HuH-7 (cell line): ENCODE data around the gene HOXA5.

Source experiments
- DNase-seq: peaks from one replicate; pipeline ENCODE4 v3.0.0; 2011; ENCODE audit warnings: low spot score

The HOXA5 gene

DNA sequence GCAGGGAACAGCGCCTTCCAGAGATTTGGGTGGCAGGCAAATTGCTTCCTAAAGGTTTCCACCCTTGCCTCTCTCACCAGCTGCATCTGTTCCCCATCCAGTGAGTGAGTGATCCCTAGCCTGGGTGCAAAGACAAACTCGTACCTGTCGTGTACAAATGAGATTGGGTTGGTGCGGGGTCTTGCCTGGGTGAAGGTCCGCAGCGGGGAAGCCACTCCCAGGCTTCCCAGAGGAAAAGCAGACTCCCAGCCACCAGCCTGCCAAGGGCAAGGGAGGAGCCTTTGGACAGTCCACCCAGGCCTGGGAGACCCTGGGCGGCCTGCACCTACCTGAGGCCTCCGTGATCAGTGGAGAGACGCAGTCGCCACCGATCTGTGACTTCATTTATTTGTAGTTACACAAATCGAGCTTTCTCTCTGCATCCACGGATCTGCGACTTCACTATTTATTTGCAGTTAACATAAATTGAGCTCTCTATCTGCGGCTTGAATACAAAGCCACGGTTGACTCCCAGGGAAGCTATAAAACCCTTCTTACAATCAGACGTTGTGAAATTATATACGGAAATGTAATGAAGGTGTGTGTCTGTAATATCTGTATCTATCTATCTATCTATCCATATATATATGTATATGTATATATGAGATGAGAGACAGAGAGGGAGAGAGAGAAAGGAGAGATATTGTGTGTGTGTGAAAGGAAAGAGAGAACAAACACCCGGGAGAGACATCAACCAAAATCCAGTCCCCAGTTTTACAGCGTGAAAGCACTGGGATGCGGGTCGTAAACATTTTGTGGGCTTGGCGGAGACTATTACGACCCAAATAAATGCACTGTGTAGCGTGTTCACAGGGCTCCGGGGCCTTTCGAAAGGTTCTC is 16.0 kb upstream of the HOXA5 start:
- no peak for DNase-seq

DNA sequence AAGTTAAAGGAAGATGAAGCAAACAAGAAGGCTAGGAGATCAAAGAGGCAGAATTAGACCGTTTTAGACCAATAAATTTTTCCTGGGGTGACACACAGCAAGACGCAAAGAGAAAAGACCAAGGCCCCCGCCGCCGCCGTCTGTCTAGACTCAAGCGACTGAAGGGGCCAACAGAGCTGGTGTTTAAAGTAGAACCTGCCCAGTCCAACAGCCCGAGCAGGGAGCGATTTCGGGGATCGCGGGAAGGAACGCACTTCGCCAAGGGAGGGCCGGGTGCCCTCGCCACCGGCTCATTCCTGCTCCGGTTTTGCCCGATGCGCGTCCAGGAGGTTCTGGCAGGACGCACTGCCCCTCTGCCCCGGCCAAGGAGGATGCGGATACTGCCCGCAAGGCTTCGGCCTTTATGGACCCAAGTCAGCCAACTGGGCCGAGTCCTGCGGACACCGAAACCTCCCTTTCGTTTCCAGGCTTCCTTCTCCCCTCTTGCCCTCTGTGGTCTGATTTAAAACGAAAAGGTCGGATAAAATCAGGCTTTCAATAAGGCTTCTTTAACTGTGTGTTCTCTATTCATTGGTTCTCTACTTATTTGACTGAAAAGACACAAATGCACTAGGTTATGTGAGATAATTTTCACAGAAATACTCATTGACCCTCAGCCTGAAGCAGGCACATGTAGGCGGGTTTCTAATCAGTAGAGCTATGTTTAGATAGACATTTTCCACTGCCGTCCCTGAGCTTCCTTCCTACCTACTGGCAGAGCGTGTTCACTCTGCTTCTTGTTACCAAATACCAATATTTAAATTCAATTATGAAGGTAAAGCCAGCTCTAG is 15.2 kb upstream of the HOXA5 start:
- no peak for DNase-seq

DNA sequence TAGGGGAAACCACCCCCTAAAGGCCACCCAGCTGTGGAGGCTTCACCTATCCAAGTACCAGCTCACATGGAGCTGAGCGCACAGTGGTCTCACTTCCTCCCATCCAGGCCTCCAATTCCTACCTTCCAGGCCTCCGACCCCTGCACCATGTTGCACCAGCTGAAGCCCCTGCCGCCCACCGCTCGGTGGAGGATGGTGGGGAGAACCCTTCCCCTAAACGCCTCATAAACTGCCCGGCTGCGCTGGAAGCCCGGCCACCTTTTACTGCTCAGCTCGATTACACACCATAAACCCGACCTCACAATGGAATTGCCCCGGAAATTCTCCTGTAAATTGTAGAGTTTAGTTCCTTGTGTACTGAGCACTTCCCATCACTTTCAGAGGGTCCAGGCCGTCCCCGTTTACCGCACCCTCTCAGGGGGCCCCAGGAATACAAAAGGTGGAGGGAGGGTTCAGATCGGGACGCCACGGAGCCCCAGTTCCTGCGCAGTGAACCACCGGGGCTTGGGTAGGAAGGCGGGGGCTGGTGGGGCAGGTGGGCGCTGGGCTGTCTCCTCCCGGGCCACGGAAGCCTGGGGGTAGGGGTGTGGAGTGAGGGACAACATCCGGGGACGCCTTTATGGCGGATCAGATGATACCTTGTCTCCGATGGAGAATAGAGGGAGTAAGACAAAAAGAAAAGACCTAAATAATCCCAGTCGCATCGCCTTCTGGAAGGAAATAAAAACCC is 14.4 kb upstream of the HOXA5 start:
- no peak for DNase-seq

DNA sequence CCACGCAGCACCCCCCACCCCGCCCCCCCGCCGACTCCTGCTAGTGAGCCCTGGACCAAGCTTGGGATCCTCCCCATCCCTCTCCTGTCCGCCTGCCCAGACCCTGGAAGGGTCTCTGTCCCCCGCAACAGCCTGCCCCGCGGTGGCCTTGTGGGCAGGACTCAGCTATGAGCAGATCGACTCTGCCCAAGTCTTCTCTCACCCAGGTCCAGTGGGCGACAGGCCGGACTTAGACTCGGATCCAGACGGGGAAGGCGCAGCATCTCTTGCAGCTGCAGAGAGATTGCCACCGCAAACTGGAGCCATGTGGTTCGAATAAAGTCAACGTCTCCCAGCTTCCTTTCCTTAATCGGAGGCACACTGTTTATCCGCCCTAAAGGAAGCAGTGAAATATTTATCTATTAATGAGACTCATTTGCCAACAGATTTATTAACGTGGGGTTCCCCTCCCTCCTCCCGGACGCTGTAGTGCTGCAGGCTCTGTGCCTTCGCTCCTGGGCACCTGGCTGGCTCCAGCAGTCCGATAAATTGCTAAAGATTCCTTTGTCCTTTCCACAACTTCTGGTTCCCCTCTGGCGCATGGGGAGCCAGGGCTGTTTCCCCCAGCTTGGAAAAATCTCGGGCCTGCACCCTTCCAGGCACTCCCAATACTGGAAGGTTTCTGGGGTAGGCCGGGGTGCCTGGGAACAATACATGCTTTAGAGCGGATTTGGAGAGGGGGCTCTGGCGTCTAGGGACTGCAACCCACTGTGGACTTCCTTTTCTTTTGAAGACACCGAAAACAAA is 13.6 kb upstream of the HOXA5 start:
- no peak for DNase-seq

DNA sequence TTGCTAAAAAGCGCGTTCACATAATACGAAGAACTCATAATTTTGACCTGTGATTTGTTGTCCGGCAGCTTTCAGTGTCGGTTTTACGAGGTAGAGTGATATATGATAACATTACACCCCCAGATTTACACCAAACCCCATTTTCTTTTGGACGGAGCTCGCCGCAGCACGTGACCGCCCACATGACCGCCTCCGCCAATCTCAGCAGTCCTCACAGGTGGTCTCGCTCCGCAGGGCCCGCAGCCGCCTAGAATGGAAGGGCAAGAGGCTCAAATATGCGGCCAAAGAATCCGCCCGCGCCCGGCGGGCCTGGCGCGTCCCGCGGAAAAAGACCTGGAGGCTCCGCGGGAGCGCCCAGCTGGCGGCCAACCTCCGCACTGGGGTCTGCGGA is 13.0 kb upstream of the HOXA5 start, which contains the start of gene HOXA7:
HOXA7 (minus strand) TSS at position 168 of the 391 bp plus-strand sequence; CDS start at position 38, 130 bp downstream.
- peak; percentile 96 for DNase-seq

DNA sequence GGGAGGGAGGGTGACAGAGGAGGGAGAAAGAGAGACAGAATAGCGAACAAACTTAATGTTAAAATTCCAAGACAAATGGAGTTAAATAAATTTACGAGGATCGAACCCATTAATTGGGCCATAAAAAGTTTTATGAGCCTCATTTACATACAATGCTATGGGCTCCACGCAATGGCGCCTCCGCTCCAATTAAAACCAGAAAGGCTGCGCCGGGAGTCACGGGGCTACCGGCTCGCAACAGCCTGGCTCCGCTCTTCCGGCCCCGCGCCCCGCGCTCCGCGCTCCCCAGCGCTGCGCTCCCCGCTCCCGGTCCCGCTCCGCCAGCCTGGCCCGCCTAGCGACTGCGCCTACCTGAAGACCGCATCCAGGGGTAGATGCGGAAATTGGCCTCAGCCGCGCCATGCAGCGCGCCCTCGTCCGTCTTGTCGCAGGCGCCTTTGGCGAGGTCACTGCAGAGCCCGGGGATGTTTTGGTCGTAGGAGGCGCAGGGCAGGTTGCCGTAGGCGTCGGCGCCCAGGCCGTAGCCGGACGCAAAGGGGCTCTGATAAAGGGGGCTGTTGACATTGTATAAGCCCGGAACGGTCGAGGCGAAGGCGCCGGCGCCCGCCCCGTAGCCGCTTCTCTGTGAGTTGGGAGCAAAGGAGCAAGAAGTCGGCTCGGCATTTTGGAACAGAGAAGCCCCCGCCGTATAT is 12.5 kb upstream of the HOXA5 start:
- DNase-seq: peak; percentile 77

DNA sequence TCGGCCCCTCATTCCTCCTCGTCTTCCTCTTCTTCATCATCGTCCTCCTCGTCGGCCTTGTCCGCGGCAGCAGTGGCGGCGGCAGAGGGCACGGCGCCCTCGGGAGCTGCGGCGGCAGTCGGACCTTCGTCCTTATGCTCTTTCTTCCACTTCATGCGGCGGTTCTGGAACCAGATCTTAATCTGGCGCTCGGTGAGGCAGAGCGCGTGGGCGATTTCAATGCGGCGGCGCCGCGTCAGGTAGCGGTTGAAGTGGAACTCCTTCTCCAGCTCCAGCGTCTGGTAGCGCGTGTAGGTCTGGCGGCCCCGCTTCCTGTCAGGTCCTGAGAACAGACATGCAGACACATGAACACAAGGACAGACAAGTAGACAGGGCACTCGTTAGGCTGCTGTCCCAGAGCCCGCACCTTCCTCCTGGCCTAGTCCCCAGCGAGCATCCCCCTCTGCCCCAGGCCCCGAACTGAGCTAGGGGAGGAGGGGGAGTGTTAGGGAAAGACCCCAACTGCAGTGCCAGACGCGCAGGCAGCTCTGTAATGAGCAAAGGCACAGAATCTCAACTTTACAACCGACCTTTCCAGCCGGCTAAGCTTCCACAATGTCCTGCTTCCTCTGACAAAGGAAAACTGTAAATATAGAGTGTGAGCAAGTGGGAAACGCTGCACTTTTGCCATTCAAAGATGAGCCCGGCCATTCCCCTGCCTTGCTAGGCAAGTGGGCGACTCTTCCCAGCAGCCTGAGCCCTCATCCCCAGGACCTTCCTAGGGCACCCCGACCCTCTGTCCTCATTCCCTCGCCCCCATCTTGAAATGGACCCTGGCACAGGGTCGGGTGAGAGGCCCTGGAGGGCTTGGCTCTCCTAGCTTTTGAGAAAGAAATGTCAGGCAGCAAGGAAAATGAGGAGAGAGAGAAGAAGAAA is 11.7 kb upstream of the HOXA5 start:
- no peak for DNase-seq

DNA sequence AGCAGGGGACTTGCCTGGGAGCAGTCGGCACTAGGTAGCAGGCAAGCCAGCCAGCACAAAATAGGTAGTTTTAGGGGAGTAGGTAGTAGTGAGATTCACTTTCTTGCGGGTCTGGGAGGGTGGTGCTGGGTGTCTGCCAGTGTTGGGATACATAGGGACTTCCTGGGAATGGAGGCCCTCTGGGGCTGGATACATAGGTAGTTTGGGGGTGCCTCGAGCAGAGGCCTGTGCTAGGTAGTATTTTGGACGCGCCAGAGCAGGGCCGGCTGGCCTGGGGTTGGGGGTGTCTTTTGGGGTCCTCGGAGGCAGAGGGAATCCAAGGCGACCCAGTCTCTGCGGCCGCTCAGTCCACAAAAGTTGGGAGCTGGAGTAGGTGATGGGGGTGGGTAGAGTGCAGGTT is 10.9 kb upstream of the HOXA5 start:
- DNase-seq: no peak

DNA sequence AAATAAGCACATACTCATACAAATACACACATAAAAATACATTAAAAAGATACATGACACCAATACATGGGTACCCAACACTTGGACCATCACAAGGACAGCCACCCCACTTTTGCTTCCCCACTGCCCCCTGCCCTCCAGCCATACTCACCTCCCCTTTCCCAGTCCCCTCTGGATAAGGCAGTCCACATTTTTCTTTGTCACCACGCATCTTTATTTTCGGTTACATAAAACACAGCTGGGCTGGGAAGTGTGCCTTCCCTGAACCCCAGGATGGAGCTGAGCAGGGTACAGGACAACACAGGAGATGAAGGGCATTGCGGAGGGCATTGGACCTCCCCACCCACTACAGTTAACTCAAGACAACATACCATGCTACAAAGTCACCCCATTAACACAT is 10.0 kb upstream of the HOXA5 start:
- no peak for DNase-seq

DNA sequence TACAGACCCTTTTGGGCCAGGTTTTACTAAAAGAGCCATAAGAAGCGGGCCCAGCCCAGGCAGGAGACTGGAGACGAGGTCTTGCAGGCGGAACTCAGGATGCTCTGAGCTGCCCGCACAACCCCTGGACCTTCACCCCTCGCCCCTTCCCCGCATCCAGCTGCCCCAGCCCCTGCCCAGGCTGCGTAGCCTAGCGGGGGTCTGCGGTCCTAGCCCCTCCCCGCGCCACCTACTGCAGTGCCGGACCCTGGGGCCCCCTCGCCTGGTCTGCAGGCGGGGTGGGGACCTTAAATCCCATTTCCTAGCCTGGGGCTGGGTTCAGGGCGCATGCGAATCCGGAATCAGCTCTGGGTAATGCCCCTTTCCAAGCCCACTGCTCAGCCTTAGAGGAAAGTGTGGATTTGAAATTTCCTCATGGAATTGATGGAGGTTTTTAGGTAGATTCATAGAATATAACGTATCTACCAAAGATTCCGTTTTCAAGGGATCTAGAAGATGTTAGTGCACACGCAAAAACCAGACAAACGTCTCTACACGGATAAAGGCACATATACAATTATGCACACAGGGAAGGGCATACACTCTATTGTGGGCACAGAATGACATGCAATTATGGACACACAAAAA is 9.4 kb upstream of the HOXA5 start:
- no peak for DNase-seq

DNA sequence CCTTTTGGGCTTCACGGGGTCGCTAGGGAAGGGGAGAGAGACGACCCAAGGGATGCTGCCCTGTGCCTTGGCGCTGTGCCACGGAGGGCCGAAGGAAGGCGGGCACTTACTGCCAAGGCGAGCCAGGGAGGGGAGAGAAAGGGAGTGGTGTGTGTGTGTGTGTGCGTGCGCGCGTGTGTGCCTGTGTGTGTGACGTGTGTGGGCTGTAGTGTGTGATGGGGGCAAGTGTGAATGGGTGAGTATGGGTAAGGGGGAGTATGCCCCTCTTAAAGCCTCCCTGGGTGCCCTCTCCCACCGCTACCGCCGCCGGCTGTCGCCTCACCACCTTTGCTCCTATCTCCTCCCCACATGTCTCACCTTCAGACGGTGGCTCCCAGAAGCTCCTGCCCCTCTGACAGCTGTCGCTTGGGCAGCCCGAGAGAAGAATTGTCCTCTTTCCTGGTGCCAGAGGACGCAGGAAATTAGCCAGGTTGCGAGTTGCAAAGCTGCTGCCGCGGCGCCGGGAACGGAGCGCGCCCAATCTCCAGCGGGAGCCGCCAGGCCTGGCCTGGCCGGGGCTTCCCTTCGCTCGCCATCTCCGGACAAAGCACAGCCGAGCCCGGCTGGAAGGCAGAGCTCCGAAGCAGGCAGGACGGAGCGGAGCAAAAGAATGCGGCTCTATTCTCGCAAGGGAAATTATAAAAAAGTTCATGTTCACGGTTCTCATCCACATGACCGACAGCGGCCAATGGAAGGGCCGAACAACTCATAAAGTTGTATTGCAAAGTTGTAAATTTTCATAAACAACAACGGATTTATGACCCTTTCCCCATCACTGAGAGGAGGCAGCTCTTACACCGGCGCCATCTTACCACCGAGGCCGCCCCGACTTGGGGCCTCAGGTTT is 8.7 kb upstream of the HOXA5 start, which contains the start of gene HOXA3:
HOXA3 (minus strand) TSS at position 653 of the 885 bp plus-strand sequence. CDS start 41,943 bp downstream, outside the sequence.
- no peak for DNase-seq

DNA sequence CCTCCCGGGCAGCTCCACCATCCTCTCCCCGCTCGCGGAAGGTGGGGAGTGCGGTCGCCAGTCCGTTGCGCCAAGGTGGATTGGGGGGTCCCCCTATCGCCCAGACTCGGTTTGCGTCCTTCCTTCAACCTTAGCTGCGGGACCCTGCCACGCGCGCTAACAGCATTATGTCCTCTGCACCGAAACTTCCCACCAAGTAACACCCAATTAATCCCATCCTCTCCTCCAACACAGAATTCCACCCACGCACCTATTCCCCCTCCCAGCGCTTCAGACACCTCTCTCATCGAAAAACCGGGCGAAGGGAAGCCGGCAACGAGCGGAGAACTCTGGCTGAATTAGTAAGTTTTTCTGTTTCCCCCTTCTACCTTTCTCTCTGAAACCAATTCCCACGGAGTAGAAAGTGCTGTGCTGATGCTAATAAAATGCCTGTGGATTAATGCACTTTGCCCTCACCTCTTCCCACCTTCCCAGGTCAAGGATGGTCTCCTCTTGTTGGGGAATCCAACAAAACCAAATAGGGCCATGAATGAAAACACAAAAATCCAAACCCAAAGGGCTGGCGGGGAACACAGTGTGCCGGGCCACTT is 8.0 kb upstream of the HOXA5 start:
- no peak for DNase-seq

DNA sequence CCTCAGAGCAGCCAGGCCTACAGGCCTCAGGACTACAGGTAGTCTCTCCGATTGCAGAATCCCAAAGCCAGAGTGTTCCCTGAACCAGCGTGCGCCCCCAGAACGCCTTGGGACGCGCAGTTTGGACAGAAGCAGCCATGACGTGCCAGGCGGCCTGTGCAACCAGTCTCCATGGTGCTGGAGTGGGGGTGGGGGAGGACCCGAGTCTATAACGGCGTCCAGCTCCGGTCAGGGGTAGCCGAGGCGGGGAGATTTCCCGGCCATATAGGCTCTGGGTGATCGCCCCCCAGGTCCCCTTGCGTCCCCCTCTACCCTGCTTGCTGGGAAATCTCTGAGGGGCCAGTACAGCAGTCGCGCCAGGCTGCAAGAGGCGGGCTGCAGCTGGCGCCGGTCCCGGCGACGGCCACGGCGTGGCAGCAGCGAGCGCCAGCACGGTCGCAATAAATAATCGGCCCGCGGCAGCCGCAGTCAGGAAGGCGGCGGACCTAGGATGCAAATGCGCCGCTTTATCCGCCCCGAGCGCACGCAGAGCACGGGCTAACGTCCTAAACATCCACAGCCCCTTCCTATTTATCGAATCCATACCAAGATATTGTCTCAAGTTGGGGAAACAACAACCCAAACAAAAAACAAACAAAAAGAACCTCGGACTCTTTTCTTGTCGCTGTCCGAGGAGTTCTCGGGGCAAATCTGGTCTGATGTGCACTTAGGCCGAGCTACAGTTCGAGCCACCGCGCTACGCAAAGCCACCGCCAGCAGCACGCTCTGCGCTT is 7.3 kb upstream of the HOXA5 start:
- DNase-seq: peak; percentile 92

DNA sequence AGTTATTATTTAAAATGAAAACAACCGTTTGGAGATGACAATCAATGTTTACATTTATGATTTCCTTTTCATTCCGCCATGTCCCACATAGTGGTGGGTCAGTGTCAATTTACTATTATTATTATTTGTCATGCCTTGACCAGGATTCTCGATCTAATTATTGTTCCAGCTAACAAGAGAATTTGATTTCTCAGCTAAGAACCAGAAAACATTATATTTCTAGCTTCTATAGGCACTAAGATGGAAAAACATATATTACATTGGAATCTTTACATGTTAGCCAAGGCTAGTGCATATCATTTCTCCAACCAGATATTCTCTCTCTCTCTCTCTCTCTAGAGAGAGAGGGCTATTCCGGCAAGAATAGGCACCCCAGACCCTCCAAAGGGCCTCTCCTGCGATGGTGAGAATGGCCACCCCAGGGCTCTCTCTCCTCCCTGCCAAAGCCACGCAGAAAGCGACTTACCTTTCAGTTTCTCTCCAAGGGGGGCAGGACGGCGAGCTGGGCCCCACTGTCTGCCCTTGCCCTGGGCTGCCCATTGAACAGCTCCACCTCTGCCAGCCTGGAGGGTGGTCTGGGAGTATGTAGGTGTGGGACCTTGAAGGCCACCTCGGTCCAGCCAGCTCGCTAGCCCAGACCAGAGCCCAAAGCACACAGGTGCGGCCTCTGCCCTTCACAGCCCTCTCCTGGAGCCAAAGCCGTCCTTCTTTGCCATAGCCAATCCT is 6.5 kb upstream of the HOXA5 start:
- no peak for DNase-seq

DNA sequence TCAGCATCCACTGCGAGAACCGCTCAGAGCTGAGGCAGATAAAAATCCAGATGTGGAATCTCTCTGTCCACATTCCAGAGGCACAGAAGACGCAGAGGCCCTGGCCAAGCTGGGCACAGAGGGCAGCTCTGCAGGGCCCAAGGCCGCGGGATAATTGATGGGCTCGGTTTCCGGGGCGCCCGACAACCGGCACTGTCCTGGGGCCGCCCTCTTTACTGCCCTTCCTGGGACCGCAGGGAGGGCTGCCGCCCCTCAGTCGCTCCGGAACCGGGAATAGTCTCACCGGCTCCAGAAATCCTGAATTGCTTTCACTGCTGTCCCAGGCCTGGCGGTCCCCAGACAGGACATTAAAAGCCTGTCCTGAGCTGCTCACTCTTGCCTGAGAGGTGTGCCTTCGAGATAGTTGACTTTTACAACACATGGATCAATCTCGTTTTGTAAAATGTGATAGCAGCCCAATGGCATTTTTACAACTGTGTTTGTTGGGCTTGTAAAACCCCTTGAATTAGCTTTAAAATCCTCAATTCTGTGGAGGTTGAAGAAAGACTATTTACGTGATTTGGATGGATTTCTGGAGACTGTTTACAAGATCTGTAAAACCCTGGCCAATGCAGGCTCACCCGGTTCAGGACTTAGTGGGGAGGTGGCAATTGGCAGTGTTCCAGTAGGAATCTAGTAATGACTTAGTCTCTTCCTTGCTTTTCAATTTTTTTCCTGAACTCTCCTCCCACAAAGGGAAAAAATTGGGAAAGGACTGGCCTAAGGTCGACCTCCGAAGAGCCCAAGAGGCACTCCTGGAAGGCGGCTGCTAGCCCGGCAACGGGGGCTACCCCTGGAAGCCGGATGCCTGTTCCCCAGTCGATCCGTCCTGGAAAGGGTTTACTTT is 5.5 kb upstream of the HOXA5 start:
- DNase-seq: no peak
